H1 (cell line): Measurements from ENCODE around the gene SPATA21.

Experiments used
- ASH2L ChIP-seq: fragments of 200-600, 300-600 bp; sonication (generic); IDR thresholded peaks from one replicate; pipeline ENCODE4 v1.7.1; 2017; ENCODE audit warnings: low read length
- MAX ChIP-seq: IDR thresholded peaks from 2 replicates; pipeline ENCODE4 v1.6.1; 2012; ENCODE audit warnings: inconsistent platforms
- PHF8 ChIP-seq: fragments of 200-600 bp; sonication (generic); conservative IDR thresholded peaks from 2 replicates; pipeline ENCODE4 v1.7.1; 2012; ENCODE audit warnings: low read depth, mild to moderate bottlenecking, inconsistent platforms, low read length, moderate library complexity
- POLR2A ChIP-seq, 2 experiments: IDR thresholded peaks; 1 replicate in 1 of 2; 2 replicates in 1 of 2; pipeline ENCODE4 v1.6.1; 2011; ENCODE audit warnings: low read depth in 2 of 2, low read length in 2 of 2, mild to moderate bottlenecking in 2 of 2; ENCODE audit errors: control extremely low read depth in 1 of 2
- POLR2AphosphoS5 ChIP-seq: IDR thresholded peaks from 2 replicates; pipeline ENCODE4 v1.6.1; 2011; ENCODE audit warnings: low read depth, low read length
- TCF12 ChIP-seq: IDR thresholded peaks from 2 replicates; pipeline ENCODE4 v1.6.1; 2011; ENCODE audit warnings: low read depth, mild to moderate bottlenecking, low read length
- TF ChIP-seq, protein P1 (sequence below), 3 experiments: IDR thresholded peaks; 1 replicate in 2 of 3; 2 replicates in 1 of 3; pipeline versions ENCODE4 v1.5.1 to v1.6.1; 2011; ENCODE audit warnings: low read length in 3 of 3, mild to moderate bottlenecking in 3 of 3, inconsistent platforms in 2 of 3, low read depth in 1 of 3, moderate library complexity in 1 of 3; ENCODE audit not compliant: insufficient read depth in 1 of 3; ENCODE audit errors: control extremely low read depth in 1 of 3

- TF ChIP-seq POLR2A (IDR thresholded peaks at IDR 0.05; ENCODE audit: control extremely low read depth in 1 of 2, low read depth in 2 of 2, low read length in 2 of 2) (no peak), PHF8 (no peak), TCF12 (no peak), MAX (no peak), ASH2L (no peak), POLR2AphosphoS5 (no peak)
- TF ChIP-seq, protein P1, sequence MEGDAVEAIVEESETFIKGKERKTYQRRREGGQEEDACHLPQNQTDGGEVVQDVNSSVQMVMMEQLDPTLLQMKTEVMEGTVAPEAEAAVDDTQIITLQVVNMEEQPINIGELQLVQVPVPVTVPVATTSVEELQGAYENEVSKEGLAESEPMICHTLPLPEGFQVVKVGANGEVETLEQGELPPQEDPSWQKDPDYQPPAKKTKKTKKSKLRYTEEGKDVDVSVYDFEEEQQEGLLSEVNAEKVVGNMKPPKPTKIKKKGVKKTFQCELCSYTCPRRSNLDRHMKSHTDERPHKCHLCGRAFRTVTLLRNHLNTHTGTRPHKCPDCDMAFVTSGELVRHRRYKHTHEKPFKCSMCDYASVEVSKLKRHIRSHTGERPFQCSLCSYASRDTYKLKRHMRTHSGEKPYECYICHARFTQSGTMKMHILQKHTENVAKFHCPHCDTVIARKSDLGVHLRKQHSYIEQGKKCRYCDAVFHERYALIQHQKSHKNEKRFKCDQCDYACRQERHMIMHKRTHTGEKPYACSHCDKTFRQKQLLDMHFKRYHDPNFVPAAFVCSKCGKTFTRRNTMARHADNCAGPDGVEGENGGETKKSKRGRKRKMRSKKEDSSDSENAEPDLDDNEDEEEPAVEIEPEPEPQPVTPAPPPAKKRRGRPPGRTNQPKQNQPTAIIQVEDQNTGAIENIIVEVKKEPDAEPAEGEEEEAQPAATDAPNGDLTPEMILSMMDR (IDR thresholded peaks at IDR 0.05; ENCODE audit: control extremely low read depth in 1 of 3, insufficient read depth in 1 of 3, low read depth in 1 of 3, low read length in 3 of 3) = no peak
Observed at GRCh38 chr1:16396591-16396990, 40.6 kb downstream of the SPATA21 start.
